SIG-M5 treated with dmso at 0.1 percent for 504 hours (cell line): ENCODE results near the gene ARHGEF4.

ENCODE experiments used
- DNase-seq: peaks from one replicate; lab custom pipeline; 2025; ENCODE audit not compliant: unreplicated experiment; lab: John Stamatoyannopoulos, UW

The ARHGEF4 gene

GRCh38 chr2:130834931-130835765 is 1.6 kb upstream of the ARHGEF4 start:
- DNase-seq = no peak

- no peak for DNase-seq
Observed at GRCh38 chr2:130835766-130836015, 1.0 kb upstream of the ARHGEF4 start.

DNA sequence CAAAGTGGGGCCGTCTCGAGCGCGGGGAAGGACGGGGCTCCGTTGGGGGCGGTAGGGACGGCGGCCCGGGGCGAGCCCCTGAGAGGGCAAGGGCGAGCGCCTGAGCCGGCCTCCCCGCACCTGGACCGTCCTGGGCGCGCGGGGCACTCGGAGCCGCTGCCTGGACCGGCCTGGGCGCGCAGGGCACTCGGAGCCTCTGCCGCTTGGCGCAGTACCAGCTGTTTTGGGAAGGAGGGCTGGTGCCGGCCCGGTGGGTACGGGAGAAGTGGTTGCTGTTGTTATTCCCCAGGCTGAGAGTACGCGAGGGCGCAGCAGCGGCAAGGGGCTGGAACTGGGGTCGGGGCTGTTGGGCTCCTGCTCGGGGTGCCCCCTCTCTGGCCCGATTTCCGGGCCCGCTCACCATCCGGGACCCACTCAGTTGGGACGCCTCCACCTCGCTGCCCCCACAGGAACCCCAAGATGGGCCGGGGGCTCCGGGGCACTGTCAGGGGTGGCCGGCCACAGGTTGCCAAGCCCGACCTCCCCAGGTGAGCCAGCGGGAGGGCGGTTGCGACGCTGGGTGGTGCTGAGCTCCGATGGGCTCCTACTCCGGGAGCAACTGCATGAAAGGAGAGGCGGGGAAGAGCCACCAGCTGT is 579 bp downstream of the ARHGEF4 start:
- no peak for DNase-seq

GRCh38 chr2:130837811-130838565 is 1.3 kb downstream of the ARHGEF4 start:
- no peak for DNase-seq

DNA sequence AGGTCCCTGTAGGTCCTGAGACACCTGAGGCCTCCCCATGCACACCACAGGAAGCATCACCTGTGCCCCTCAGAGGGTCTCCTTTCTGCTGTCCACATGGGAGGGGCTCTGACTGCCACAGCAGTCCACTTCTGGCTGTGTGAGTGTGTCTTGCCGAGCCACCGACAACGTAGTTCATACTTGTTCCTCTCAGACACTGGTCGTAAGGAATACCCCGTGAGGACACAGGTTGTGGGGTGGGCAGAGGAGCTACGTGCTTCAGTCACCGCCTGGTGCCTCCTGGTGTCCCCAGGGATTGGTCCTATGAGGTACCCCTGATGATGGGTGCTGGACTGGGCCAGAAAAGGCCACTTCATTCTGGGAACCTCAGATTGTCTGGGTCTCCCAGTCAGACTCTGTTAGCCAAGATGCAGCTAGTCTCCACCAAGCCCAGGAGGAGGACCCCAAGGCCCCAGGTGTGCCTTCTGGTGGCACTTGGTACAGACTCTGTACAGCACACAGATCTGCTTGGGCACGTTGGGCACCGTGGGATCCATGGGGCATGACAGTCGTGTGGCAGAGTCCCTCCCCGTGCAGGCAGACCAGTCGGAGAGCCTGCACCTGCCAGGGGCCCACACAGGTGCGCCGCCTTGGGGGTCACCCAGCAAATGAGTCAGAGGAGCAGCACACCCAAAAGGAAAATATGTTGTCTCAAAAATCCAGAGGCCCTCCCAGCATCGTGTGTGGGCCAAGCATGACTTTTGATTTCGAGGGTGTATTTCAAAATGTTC is 2.5 kb downstream of the ARHGEF4 start:
- no peak for DNase-seq

- no peak for DNase-seq
Observed at GRCh38 chr2:130840506-130840905, 3.8 kb downstream of the ARHGEF4 start.

DNA sequence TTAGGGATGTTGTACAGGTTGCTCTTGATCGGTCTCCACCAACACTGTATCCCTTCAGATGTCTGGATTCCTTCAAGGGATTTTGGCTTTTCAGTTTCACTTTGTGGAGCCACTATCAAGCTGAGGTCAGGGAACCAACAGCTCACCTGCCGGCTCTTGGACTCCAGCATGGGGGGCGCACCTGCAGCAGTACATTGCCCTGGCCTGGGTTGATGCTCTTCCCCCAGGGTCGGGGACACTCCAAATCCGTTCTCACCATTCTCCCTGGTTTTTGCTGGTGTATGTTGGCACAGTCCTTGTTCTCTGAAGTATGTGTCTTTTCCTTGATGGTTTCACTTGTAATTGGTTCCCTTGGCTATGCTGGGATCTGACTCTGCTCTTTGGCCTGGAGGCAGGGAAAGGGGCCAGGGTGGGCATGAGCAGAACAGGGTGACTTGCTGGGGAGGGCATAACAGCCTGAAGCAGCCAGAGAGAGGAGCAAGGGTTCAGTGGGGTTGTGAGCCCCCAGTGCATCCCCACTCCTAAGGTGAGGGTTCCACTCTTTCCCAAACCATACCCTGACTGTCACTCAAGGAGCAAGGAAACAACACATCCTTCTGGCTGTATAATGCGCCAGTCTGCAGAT is 5.1 kb downstream of the ARHGEF4 start:
- no peak for DNase-seq

DNA sequence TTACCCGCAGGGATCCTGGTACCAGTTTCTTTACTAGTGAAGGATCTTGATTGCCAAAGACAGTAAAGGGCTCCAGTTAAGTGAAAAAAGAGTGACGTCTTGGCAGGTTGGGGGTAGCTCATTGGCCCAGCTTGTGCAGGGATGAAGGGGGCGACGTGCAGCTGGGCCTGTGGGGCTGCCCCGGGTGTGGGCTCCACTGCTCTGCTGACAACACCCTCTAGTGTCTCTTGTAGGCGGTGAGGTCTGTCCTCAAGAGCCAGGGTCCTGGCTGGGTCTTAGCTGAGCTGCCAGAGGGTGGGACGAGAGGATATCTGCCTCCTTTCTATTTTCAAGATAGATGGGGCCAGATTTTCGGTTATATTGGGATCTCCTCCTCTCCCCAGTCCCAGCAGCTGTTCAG is 6.1 kb downstream of the ARHGEF4 start:
- DNase-seq = no peak

GRCh38 chr2:130843321-130843985 is 6.7 kb downstream of the ARHGEF4 start:
- DNase-seq = no peak

GRCh38 chr2:130844161-130844560 is 7.4 kb downstream of the ARHGEF4 start:
- no peak for DNase-seq

DNA sequence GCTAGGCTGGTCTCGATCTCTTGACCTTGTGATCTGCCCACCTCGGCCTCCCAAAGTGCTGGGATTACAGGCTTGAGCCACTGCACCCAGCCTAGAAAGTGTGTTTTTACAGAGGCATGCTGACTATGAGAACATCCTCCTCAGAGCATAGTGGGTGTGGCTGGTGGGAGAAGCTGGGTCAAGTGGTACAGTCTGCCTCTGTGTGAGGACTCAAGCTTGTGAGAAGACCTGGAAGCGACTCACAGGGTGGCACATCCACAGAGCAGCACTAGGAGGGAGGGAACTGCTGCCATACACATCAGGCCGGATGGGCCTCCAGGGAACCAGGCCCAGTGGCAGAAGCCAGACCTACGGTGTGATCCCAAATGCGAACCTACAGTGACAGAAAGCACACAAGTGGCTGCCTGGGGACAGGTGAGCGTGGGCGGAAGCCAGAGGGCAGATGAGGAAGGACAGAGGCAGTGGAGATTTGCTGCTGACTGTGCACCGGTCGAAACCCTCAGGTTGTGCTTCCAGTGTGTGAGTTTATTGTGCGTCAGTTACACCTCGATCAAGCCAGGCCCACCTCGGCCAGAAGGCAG is 8.9 kb downstream of the ARHGEF4 start:
- DNase-seq = no peak

GRCh38 chr2:130846233-130846632 is 9.5 kb downstream of the ARHGEF4 start:
- DNase-seq = no peak

GRCh38 chr2:130846686-130847375 is 10.1 kb downstream of the ARHGEF4 start:
- DNase-seq = no peak

GRCh38 chr2:130847776-130848525 is 11.2 kb downstream of the ARHGEF4 start:
- DNase-seq = no peak

- no peak for DNase-seq
Observed at GRCh38 chr2:130848526-130849210, 12.0 kb downstream of the ARHGEF4 start.

GRCh38 chr2:130849896-130850787 is 13.4 kb downstream of the ARHGEF4 start:
- no peak for DNase-seq
